ENCODE results near the gene ARPIN.
"Not testable (repeated sequence)": the region's sequence is repeated elsewhere in the genome, so short reads cannot be mapped to it uniquely, and the experiment has no call there.

Gene ARPIN

DNA sequence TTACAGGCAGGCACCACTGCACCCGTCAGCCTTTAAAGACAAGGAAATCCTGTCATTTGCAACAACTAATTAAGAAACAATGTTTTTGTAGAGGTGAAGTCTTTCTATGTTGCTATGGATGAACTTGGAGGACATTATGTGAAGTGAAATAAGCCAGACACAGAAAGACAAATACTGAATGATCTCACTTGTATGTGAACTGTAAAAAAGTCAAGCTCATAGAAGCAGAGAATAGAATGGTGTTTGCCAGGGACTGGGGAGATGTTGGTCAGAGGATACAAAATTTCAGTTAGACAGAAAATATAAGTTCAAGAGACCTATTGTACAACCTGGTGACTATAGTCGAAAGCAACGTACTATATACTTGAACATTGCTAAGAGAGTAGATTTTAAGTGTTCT, 27.2 kb upstream of the ARPIN start:
- H3K79me2 ChIP-seq (ENCODE audit: insufficient read depth, low read length): no peaks in the 10 kb centered on the region
- no peaks in the 10 kb centered on the region for H3K9me2 ChIP-seq (replicated peaks; ENCODE audit: insufficient read depth, low read length)
- TF ChIP-seq, protein P1, sequence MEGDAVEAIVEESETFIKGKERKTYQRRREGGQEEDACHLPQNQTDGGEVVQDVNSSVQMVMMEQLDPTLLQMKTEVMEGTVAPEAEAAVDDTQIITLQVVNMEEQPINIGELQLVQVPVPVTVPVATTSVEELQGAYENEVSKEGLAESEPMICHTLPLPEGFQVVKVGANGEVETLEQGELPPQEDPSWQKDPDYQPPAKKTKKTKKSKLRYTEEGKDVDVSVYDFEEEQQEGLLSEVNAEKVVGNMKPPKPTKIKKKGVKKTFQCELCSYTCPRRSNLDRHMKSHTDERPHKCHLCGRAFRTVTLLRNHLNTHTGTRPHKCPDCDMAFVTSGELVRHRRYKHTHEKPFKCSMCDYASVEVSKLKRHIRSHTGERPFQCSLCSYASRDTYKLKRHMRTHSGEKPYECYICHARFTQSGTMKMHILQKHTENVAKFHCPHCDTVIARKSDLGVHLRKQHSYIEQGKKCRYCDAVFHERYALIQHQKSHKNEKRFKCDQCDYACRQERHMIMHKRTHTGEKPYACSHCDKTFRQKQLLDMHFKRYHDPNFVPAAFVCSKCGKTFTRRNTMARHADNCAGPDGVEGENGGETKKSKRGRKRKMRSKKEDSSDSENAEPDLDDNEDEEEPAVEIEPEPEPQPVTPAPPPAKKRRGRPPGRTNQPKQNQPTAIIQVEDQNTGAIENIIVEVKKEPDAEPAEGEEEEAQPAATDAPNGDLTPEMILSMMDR (IDR thresholded peaks at IDR 0.05; ENCODE audit: insufficient read depth, low read length, poor library complexity, severe bottlenecking): no peak
- TF ChIP-seq EZH2phosphoT487 (conservative IDR thresholded peaks at IDR 0.05; ENCODE audit: low read length): no peak
- H2AFZ ChIP-seq (ENCODE audit: low read depth, low read length, severe bottlenecking): no peak overlapping the region
- no peaks in the 10 kb centered on the region for H4K20me1 ChIP-seq (ENCODE audit: low read depth, low read length)
- no peaks in the 10 kb centered on the region for H3K27me3 ChIP-seq (ENCODE audit: low read length)
- no peak overlapping the region for H3K4me2 ChIP-seq (ENCODE audit: low read depth, low read length, poor library complexity, severe bottlenecking)
- H3K27ac ChIP-seq (ENCODE audit: low read depth, low read length): no peak overlapping the region
- H3K36me3 ChIP-seq (ENCODE audit: low read length): no peaks in the 10 kb centered on the region
- no peaks in the 10 kb centered on the region for H3K9me3 ChIP-seq (ENCODE audit: insufficient read depth, low read length)
- H3K4me3 ChIP-seq (ENCODE audit: insufficient read depth, low read length, poor library complexity, severe bottlenecking): no peak overlapping the region
- no peaks in the 10 kb centered on the region for H3F3A ChIP-seq (ENCODE audit: insufficient read depth)
- no peak overlapping the region for H3K9ac ChIP-seq (ENCODE audit: low read length)

DNA sequence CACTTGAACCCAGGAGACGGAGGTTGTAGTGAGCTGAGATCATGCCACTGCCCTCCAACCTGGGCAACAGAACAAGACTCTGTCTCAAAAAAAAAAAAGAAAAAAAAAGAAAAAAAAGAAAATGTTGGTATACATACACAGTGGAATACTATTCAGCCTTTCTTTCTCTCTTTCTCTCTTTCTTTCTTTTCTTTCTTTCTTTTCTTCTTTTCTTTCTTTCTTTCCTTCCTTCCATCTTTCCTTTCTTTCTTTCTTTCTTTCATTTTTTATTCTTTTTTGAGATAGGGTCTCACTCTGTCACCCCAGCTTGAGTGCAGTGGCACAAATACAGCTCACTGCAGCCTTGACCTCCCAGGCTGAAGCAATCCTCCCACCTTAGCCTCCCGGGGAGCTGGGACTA, 26.6 kb upstream of the ARPIN start:
- not testable (repeated sequence) for H3F3A ChIP-seq (ENCODE audit: insufficient read depth); H3K27me3 ChIP-seq (ENCODE audit: low read length); H3K9me3 ChIP-seq (ENCODE audit: insufficient read depth, low read length); H3K4me3 ChIP-seq (ENCODE audit: insufficient read depth, low read length, poor library complexity, severe bottlenecking); H3K36me3 ChIP-seq (ENCODE audit: low read length); H2AFZ ChIP-seq (ENCODE audit: low read depth, low read length, severe bottlenecking); H3K4me2 ChIP-seq (ENCODE audit: low read depth, low read length, poor library complexity, severe bottlenecking); H3K9me2 ChIP-seq (replicated peaks; ENCODE audit: insufficient read depth, low read length); H4K20me1 ChIP-seq (ENCODE audit: low read depth, low read length); H3K79me2 ChIP-seq (ENCODE audit: insufficient read depth, low read length); H3K9ac ChIP-seq (ENCODE audit: low read length); H3K27ac ChIP-seq (ENCODE audit: low read depth, low read length)

DNA sequence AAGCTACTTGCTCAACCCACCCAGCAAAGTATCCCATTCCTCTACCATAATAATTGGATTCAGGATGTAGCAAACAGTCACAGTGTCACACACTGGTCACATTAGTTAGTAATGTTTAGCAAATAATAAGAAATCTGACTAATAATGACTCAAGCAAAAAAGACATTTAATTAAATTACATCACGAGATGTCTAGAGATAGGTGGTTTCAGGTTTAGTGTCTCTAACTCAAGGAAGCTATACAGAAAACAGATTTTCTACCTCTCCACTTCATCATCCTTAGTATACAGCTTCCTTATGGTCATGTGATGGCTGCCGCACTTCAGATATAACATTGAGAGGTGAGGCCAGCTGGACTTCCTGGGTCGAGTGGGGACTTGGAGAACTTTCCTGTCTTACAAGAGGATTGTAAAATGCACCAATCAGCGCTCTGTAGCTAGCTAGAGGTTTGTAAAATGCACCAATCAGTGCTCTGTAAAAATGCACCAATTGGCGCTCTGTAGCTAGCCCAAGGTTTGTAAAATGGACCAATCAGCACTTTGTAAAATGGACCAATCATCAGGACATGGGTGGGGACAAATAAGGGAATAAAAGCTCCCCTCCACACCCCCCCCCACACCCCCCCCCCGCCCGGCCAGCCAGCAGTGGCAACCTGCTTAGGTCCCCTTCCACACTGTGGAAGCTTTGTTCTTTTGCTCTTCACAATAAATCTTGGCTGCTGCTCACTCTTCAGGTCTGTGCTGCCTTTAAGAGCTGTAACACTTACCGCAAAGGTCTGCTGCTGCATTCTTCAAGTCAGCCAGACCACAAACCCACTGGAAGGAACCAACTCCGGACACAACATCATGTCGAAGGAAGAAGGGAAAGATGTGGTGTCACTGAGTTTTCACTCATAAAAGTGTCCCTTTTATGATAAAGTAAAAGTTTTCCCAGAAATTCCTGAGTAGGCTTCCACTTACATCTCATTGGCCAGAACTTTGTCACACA, 24.9 kb upstream of the ARPIN start:
- H3K79me2 ChIP-seq (ENCODE audit: insufficient read depth, low read length): no peaks in the 10 kb centered on the region
- no peaks in the 10 kb centered on the region for H3F3A ChIP-seq (ENCODE audit: insufficient read depth)
- H3K27ac ChIP-seq (ENCODE audit: low read depth, low read length): no peak overlapping the region
- no peaks in the 10 kb centered on the region for H3K9me3 ChIP-seq (ENCODE audit: insufficient read depth, low read length)
- H3K9me2 ChIP-seq (replicated peaks; ENCODE audit: insufficient read depth, low read length): no peaks in the 10 kb centered on the region
- no peaks in the 10 kb centered on the region for H3K27me3 ChIP-seq (ENCODE audit: low read length)
- H3K4me3 ChIP-seq (ENCODE audit: insufficient read depth, low read length, poor library complexity, severe bottlenecking): no peak overlapping the region
- no peak overlapping the region for H3K4me2 ChIP-seq (ENCODE audit: low read depth, low read length, poor library complexity, severe bottlenecking)
- no peak for TF ChIP-seq EZH2phosphoT487 (conservative IDR thresholded peaks at IDR 0.05; ENCODE audit: low read length)
- TF ChIP-seq, protein P1 (IDR thresholded peaks at IDR 0.05; ENCODE audit: insufficient read depth, low read length, poor library complexity, severe bottlenecking): no peak
- no peak overlapping the region for H3K9ac ChIP-seq (ENCODE audit: low read length)
- no peaks in the 10 kb centered on the region for H4K20me1 ChIP-seq (ENCODE audit: low read depth, low read length)
- H3K36me3 ChIP-seq (ENCODE audit: low read length): no peaks in the 10 kb centered on the region
- H2AFZ ChIP-seq (ENCODE audit: low read depth, low read length, severe bottlenecking): no peak overlapping the region

DNA sequence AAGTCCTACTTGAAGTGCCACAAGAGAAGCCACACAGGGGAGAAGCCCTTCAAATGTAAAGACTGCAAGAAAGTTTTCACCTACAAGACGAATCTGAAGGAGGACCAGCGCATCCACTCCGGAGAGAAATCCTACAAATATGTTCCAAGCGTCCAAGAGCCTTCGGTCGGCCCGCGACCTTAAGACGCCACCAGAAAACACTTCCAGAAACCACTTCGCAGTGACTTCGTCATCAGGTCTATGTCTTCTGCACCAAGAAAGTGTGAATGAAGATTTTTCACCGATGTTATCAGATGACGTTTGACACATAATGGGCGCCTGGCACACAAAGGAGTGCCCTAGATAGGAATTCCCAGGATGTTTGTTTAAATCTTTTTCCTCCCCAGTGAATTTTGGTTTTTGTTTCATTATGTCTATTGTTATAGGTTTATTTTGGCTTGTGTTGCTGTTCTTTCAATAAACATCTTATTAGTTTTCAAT, 24.1 kb upstream of the ARPIN start:
- H3K36me3 ChIP-seq (ENCODE audit: low read length): no peaks in the 10 kb centered on the region
- H2AFZ ChIP-seq (ENCODE audit: low read depth, low read length, severe bottlenecking): no peak overlapping the region
- no peak overlapping the region for H3K27ac ChIP-seq (ENCODE audit: low read depth, low read length)
- no peak overlapping the region for H3K4me3 ChIP-seq (ENCODE audit: insufficient read depth, low read length, poor library complexity, severe bottlenecking)
- TF ChIP-seq, protein P1 (IDR thresholded peaks at IDR 0.05; ENCODE audit: insufficient read depth, low read length, poor library complexity, severe bottlenecking): no peak
- no peak for TF ChIP-seq EZH2phosphoT487 (conservative IDR thresholded peaks at IDR 0.05; ENCODE audit: low read length)
- H3K9me2 ChIP-seq (replicated peaks; ENCODE audit: insufficient read depth, low read length): no peaks in the 10 kb centered on the region
- H3K9me3 ChIP-seq (ENCODE audit: insufficient read depth, low read length): no peaks in the 10 kb centered on the region
- no peaks in the 10 kb centered on the region for H3F3A ChIP-seq (ENCODE audit: insufficient read depth)
- no peak overlapping the region for H3K9ac ChIP-seq (ENCODE audit: low read length)
- no peaks in the 10 kb centered on the region for H3K79me2 ChIP-seq (ENCODE audit: insufficient read depth, low read length)
- H3K4me2 ChIP-seq (ENCODE audit: low read depth, low read length, poor library complexity, severe bottlenecking): no peak overlapping the region
- H3K27me3 ChIP-seq (ENCODE audit: low read length): no peaks in the 10 kb centered on the region
- no peaks in the 10 kb centered on the region for H4K20me1 ChIP-seq (ENCODE audit: low read depth, low read length)

Measured in SU-DHL-6 (cell line).